DMS53 treated with DMSO at 0.1 percent for 48 hours (cell line): Measurements from ENCODE around the gene DNAJC27.

Source experiments
- DNase-seq: peaks from one replicate; lab custom pipeline; 2025; ENCODE audit not compliant: unreplicated experiment; lab: John Stamatoyannopoulos, UW

The DNAJC27 gene

GRCh38 chr2:24970483-24971285, 1.1 kb downstream of the DNAJC27 start:
- DNase-seq = no peak

DNA sequence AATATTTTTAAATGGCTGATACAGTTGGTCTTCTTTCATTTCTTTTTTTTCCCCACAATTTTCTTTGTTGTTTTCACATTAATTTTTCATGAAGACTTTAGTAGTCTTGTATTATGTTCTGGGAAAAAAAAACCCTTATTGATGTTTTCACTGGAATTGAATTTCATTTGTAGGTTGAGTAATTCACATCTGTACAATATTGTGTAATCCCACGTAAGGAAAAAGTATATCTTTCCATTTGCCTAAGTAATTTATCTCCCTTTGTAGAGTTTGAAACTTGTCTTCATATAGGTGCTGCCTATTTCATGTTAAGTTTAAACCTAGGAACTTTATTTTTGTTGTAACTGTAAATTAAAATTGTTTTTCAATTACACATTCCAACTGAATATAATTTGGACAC, 2.0 kb downstream of the DNAJC27 start:
- no peak for DNase-seq

GRCh38 chr2:24961903-24962302, 9.9 kb downstream of the DNAJC27 start:
- no peak for DNase-seq

- no peak for DNase-seq
Measured at GRCh38 chr2:24959761-24960160, 12.0 kb downstream of the DNAJC27 start.

DNA sequence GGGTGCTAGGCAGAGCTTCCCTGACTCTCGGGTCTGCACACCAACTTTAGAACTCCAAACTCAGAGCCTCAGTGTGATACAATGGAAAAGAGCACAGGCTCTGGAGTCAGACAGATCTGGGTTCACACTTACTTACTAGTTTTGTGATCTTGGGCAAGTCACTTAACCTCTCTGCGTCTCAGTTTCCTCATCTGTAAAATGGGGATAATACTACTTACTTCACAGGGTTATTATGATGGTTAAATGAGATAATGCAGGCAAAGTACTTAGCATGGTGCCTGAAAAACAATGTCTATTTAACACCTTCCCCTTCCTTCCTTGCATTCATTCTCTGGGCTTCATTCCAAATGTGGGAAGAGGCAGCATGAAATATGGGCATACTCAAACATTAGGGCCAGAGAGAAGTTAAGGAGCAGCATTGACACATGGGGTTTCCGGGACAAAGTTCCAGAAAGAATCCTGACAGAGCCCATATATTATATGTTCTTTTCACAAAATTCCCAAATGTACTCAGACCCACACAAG, 13.3 kb downstream of the DNAJC27 start:
- DNase-seq = no peak

GRCh38 chr2:24957976-24958375, 13.8 kb downstream of the DNAJC27 start:
- DNase-seq = no peak

DNA sequence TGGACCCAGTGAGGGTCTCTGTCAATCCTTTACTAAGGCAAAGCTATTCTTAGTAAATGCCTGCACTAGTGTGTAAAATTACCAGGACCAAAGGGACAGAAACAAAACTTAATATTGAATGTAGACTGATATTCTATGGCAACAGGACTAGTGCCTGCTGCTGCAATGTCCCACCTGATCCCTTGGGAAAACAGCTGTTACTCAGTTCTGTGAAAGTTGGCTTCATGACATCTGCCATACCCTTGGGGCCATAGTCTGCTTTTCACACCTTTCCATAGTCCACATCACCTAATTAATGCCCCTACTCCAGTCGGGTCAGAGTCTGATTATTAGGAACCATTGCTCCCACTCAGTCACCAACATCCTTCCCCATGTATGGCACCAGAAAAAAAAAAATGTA, 14.5 kb downstream of the DNAJC27 start:
- DNase-seq = no peak

DNA sequence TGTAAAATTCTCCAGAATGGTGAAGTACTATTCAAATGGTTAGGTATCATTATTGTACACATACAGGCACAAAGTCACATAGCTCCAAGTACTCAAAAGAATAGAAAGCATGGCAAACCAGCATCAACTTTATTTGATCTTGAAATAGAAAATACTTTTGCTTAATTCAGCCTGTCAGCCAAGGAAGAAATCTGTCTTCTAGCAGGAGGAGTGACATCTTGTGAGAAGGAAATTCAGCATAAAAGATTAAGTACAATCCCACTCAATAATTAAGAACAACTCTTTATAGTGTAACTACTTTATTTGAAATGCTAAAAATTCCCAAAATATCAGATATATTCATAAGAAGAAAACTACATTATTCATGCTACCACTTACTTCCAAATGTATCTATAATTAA, 15.8 kb downstream of the DNAJC27 start:
- DNase-seq = no peak

GRCh38 chr2:24955232-24955631, 16.5 kb downstream of the DNAJC27 start:
- no peak for DNase-seq

DNA sequence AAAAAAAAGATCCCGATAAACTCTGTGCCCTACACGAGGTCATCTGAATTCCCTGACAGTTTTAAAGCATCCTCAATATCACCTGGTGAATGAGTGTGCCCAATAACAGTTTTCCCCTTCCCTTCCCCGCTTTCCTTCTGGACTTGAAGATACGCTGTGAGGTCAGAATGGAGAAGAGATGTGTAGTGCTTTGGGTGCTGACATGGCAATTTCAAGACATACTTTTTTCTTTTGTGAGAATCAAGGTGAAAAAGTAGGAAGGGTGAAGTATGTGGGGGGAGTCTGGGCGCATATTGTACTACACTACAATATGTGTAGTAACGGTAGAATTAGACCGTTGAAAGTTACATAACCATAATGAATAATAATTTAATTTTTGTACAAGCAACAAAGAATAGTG, 21.7 kb downstream of the DNAJC27 start:
- DNase-seq = no peak

- no peak for DNase-seq
Measured at GRCh38 chr2:24948506-24948905, 23.2 kb downstream of the DNAJC27 start.

GRCh38 chr2:24947561-24948157, 24.1 kb downstream of the DNAJC27 start:
- DNase-seq = no peak

DNA sequence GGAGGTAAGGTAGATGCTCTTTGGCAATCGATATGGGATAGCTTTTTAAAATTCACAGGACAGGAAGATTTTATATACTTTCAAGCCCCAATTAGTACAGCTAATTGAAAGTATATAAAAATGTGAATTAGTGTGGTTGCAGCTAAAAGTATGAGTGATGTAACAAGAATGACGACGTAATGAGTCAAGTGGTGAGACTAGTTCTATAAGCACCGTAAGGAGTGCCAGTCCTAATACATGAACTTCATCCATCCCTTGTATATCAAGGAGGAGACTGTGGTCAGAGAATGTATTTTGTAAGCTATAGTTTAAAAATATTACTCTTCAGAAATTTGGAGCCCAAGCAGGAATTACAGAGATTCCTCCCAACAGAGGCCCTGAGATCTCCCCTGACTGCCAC, 25.8 kb downstream of the DNAJC27 start:
- DNase-seq = no peak

DNA sequence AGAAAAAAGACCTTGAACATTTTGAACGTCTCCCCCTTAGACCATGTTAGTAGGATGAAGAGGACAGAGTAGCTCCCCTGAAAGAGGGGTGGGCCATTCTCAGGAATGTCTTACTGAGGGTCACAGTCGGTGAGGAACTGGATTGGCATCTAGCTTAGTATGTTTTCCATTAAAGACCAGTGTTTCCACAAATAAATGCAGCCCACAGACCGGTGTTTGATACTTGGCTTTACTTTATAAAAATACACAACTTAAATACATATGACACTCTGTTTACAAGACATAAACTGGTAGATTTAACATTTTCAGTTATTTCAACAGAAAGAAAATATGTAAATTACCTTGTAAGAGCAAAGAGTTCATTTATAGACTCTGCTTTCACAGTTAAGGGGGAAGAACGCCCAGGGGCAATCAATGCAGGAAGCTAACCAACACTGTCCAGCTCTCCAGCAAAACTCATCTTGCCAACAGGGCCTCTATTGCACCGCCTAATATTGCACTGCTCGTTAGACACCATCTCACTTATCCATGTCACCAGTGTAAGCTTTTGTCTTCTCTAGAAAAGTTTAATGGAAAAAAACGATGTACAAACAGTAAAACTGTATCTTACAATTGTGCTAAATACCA, 28.2 kb downstream of the DNAJC27 start:
- no peak for DNase-seq

- no peak for DNase-seq
Measured at GRCh38 chr2:24939353-24939752, 32.4 kb downstream of the DNAJC27 start.

DNA sequence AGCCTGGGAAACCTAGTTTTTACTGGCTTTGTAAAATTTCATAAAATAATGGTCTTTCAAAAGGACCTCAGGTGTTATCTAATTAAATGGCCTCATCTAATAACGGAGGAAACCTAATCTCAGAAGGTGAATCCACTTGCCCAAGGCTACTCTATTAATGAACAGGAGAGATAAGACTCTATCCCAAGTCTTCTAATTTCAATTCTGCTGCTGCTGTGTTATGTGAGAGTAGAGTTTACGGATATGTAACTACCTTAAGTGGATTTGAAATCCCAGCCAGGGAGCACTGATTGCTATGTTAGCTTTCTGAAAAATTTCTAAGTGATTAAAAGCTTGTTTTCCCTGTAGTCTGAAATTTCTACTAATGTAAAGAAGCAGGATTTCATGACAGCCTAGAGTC, 34.5 kb downstream of the DNAJC27 start:
- no peak for DNase-seq

DNA sequence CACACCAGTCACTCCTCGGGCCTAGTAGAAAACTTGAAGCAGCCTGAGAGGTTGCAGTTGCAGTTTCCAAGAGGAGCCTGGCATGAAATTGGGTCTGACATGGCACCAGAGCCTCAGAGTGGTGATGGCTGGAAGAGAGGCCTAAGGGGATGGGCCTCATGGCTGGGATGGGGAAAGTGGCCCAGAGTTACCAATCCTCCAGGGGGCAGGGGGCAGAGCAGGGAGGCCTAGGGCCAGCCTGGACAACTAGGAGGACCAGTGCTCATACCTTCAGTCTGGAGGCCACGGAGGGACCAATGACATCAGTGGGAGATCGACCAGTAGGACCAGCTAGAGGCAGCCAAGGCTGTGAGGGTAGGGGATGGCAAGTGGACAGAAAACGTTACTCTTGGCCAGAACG, 36.6 kb downstream of the DNAJC27 start:
- DNase-seq = no peak

DNA sequence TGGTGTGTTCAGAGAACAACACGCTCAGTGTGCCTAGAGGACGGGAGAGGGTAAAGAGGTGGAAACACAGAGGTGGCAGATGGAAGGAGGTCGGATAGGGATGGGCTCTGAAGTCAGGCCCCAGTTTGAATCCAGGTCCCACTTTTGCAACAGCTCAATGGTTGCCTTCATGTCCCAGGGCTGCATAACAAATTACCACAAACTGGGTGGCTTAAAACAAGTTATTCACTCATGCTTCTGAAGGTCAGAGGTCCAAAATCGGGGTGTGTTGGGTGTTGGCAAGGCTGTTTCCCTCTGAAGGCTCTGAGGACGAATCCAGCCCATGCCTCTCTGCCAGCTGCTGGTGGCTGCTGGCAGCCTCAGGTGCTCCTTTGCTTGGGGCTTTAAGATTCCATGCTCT, 39.0 kb downstream of the DNAJC27 start:
- no peak for DNase-seq

GRCh38 chr2:24930768-24931167, 41.0 kb downstream of the DNAJC27 start:
- no peak for DNase-seq

DNA sequence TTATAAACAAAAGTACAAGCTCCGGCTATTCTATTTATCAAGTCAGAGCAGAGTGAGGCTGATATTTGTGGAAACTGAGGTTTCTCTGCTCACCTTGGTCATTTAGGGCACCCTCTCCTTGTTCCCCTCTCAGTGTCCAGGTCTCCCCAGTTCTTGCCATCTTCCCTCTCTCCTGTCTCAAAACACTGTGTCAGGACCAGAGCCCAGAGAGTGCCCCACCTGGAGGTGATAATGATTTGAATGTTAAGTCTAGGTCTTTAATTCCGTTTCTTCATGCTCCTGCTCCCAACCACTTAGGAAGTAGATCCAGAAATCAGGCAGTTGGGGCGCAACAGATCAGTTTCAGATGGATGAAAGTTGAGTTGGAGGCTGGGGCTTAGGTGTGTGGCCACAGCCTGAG, 42.5 kb downstream of the DNAJC27 start:
- no peak for DNase-seq

GRCh38 chr2:24928036-24928435, 43.7 kb downstream of the DNAJC27 start:
- DNase-seq = no peak

GRCh38 chr2:24926602-24927252, 45.0 kb downstream of the DNAJC27 start:
- no peak for DNase-seq
